Lower lobe of right lung (tissue), 2 donors: ENCODE measurements around the gene AUTS2. TPM values are rescaled to one million over a fixed set of nuclear protein-coding genes. Genes with fewer than 3 reads are reported as not detected.

Experiments used
- ATAC-seq, 2 donors: fragments of 200-7000 bp; cut with Tn5 transposase; one replicate each; pipeline ENCODE4 v1.9.1; 2020 to 2022; ENCODE audit warnings: mild to moderate bottlenecking in 2 of 2, moderate library complexity in 2 of 2
- DNase-seq: peaks from one replicate; pipeline ENCODE4 v3.0.0-alpha.2; 2020
- H3K27ac ChIP-seq: fragments of 200-600 bp; one replicate; pipeline ENCODE4 v1.8.0; 2022
- H3K27me3 ChIP-seq: fragments of 200-600 bp; one replicate; pipeline ENCODE4 v1.8.0; 2022; ENCODE audit warnings: low read depth
- H3K36me3 ChIP-seq: fragments of 200-600 bp; one replicate; pipeline ENCODE4 v1.8.0; 2022; ENCODE audit warnings: mild to moderate bottlenecking
- H3K4me1 ChIP-seq: fragments of 200-600 bp; one replicate; pipeline ENCODE4 v1.8.0; 2022
- H3K4me3 ChIP-seq: fragments of 200-600 bp; one replicate; pipeline ENCODE4 v1.8.0; 2022; ENCODE audit warnings: mild to moderate bottlenecking
- H3K9me3 ChIP-seq: fragments of 200-600 bp; one replicate; pipeline ENCODE4 v1.8.0; 2022
- intact Hi-C: fragments of 100-400 bp; cut with DNase I; formaldehyde crosslinking; loops from one replicate; pipeline ENCODE4 v1.11.0; 2022
- total RNA-seq: library from RNA; stranded (reverse); fragmentation: NEBNext Ultra II Directional; extraction: Animal tissue kit (Norgen Biotek cat#: 25700); gene quantifications from one replicate; pipeline ENCODE4 v1.2.1, GENCODE V29; 2021
- TF ChIP-seq, protein P1 (sequence below): fragments of 200-600 bp; IDR thresholded peaks from one replicate; pipeline ENCODE4 v1.8.0; 2022; ENCODE audit warnings: antibody characterized with exemption, mild to moderate bottlenecking
- donor health status: DM: no; HTN: yes; CAD: no; lungs with severe emphysema.

Gene AUTS2
- total RNA-seq, 1 donor from 2014 or later: 45.7 TPM

GRCh38 chr7:69813637-69814240 lies 215.5 kb downstream of the AUTS2 start:
- TF ChIP-seq, protein P1, sequence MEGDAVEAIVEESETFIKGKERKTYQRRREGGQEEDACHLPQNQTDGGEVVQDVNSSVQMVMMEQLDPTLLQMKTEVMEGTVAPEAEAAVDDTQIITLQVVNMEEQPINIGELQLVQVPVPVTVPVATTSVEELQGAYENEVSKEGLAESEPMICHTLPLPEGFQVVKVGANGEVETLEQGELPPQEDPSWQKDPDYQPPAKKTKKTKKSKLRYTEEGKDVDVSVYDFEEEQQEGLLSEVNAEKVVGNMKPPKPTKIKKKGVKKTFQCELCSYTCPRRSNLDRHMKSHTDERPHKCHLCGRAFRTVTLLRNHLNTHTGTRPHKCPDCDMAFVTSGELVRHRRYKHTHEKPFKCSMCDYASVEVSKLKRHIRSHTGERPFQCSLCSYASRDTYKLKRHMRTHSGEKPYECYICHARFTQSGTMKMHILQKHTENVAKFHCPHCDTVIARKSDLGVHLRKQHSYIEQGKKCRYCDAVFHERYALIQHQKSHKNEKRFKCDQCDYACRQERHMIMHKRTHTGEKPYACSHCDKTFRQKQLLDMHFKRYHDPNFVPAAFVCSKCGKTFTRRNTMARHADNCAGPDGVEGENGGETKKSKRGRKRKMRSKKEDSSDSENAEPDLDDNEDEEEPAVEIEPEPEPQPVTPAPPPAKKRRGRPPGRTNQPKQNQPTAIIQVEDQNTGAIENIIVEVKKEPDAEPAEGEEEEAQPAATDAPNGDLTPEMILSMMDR: no peak
- H3K27me3 ChIP-seq: no peaks in the 10 kb centered on the region
- no peak overlapping the region for H3K27ac ChIP-seq

GRCh38 chr7:69814421-69814962 lies 216.2 kb downstream of the AUTS2 start:
- Histone ChIP-seq H3K9me3 (no peaks in the 10 kb centered on the region), H3K36me3 (no peaks in the 10 kb centered on the region), H3K4me3 (no peak overlapping the region), H3K4me1 (peaks cover 25% of the 10 kb centered on the region), H3K27me3 (no peaks in the 10 kb centered on the region), H3K27ac (no peak overlapping the region)
- DNase-seq (no peak), ATAC-seq (peak in 1 of 2 donors; percentile 29)
- intact Hi-C loops: no loop called here
- TF ChIP-seq, protein P1: no peak

More at GRCh38 chr7:69813637-69814240, 215.5 kb downstream of the AUTS2 start:
- intact Hi-C loops: no loop called here
- DNase-seq: no peak
- no peaks in the 10 kb centered on the region for H3K36me3 ChIP-seq
- H3K9me3 ChIP-seq: no peaks in the 10 kb centered on the region
- peak in 1 of 2 donors; percentile 13 for ATAC-seq
- H3K4me3 ChIP-seq: no peak overlapping the region
- peaks cover 20% of the 10 kb centered on the region for H3K4me1 ChIP-seq

DNA sequence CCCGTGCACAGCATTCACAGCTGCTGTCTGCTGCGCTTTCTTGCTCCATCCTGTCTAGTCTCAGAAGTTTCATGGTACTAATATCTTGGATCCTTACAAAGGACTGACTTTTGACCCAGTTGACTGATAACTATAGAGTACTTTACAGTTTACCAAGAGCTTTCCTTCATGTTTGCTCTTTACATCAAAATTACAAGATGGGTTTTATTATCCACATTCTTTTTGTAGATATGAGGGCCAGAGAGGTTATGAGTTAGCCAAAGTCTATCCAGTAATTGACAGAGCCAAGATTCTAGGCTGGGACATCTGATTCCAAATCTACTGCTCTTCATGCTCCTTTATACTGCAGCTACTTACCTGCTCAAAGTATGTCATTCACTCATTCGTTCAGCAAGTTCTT lies 218.2 kb downstream of the AUTS2 start:
- no peak for DNase-seq
- Histone ChIP-seq H3K4me3 (no peak overlapping the region), H3K4me1 (peaks cover 33% of the 10 kb centered on the region), H3K27me3 (no peaks in the 10 kb centered on the region), H3K27ac (no peak overlapping the region), H3K36me3 (no peaks in the 10 kb centered on the region), H3K9me3 (no peaks in the 10 kb centered on the region)
- intact Hi-C loops: no loop called here
- TF ChIP-seq, protein P1: no peak
- no peak for ATAC-seq

GRCh38 chr7:69817121-69817520 lies 218.8 kb downstream of the AUTS2 start:
- no peak overlapping the region for H3K27ac ChIP-seq
- H3K4me3 ChIP-seq: no peak overlapping the region
- no peak for DNase-seq
- intact Hi-C loops: no loop called here
- no peaks in the 10 kb centered on the region for H3K9me3 ChIP-seq
- ATAC-seq: no peak
- H3K36me3 ChIP-seq: no peaks in the 10 kb centered on the region
- peaks cover 35% of the 10 kb centered on the region for H3K4me1 ChIP-seq
- TF ChIP-seq, protein P1: no peak
- H3K27me3 ChIP-seq: no peaks in the 10 kb centered on the region

DNA sequence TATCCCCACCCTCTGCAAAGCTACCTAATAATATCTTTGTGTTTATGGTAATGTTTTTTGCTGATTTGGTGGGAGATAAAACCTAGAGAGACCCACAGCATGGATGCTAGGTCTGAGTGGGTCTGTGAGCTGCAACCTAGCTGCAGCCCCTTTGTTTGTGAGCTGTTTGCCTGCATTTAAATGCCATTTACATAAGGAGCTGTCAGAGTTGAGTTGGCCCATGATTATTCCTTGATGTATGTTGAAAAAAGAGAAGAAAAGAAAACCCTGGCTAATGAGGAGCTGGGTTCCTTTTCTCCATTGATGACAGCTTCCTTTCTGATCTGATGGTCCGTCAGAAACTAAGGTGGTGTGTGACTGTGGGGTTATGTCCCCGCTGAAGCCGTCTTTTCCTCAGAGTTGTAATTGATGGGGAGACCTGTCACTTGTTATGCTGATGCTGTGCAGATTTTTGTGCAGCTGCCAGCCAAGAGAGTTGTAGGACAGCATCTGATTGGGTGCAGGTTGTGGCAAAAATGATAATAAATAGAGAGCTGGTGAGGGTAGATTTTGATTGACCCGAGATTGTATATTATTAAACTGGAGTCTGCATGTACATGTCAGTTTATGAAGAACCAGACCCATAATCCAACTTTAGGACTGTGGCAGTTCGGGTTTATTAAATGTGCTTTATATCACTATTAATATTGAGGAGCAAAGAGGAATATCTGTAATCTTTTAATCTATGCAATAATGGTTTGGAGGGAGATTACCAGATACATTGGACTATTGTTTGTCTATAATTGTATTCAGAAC lies 219.8 kb downstream of the AUTS2 start:
- DNase-seq (no peak), ATAC-seq (no peak)
- Histone ChIP-seq H3K4me1 (peaks cover 45% of the 10 kb centered on the region), H3K27ac (no peak overlapping the region), H3K27me3 (no peaks in the 10 kb centered on the region), H3K36me3 (no peaks in the 10 kb centered on the region), H3K9me3 (no peaks in the 10 kb centered on the region), H3K4me3 (no peak overlapping the region)
- TF ChIP-seq, protein P1: no peak
- intact Hi-C loops: no loop called here
